Measurements from ENCODE around the gene SDC1. TPM values are rescaled to one million over a fixed set of nuclear protein-coding genes. Genes with fewer than 3 reads are reported as not detected.

SDC1 gene
- total and polyA plus RNA-seq, 2 of the 8 experiments (the other 6 are each of a cell fraction or from before 2014, with no cell fraction given): 45.3 to 73.3 TPM

GRCh38 chr2:20215183-20216040, 9.5 kb downstream of the SDC1 start (continued):
- TF ChIP-seq EP300 (IDR thresholded peaks at IDR 0.05; ENCODE audit: borderline replicate concordance in 1 of 2, low read depth in 2 of 2, low read length in 2 of 2): no peak
- TF ChIP-seq BRCA1 (IDR thresholded peaks at IDR 0.05; ENCODE audit: low read depth, low read length): no peak
- no peak for TF ChIP-seq ASH2L (IDR thresholded peaks at IDR 0.05; ENCODE audit: low read length)
- no peak for TF ChIP-seq KDM1A (IDR thresholded peaks at IDR 0.05; ENCODE audit: borderline replicate concordance, low read length)
- no peak for TF ChIP-seq SIN3A (conservative IDR thresholded peaks at IDR 0.05 in 1 of 2, IDR thresholded peaks at IDR 0.05 in 1 of 2; ENCODE audit: low read depth in 1 of 2, low read length in 2 of 2)
- no peak for TF ChIP-seq NANOG (IDR thresholded peaks at IDR 0.05; ENCODE audit: insufficient read depth, low read depth, low read length, poor library complexity, severe bottlenecking)
